SU-DHL-6 (cell line): Measurements from ENCODE around the gene MITF.

Experiments
- H2AFZ ChIP-seq: fragments of 200-600 bp; sonication (generic); 2 replicates; pipeline ENCODE4 v1.6.1; 2014; ENCODE audit warnings: low read depth, mild to moderate bottlenecking, moderate library complexity, mixed read lengths, antibody characterized with exemption, low read length; ENCODE audit not compliant: severe bottlenecking
- H3F3A ChIP-seq: fragments of 200-600 bp; shearing (Covaris generic); 2 replicates; pipeline ENCODE4 v1.6.0; 2016; ENCODE audit warnings: antibody characterized with exemption, mild to moderate bottlenecking; ENCODE audit not compliant: insufficient read depth
- H3K27ac ChIP-seq: fragments of 200-600 bp; sonication (generic); 2 replicates; pipeline ENCODE4 v1.5.1; 2016; ENCODE audit warnings: low read depth, mild to moderate bottlenecking, low read length, moderate library complexity, mixed read lengths
- H3K27me3 ChIP-seq: fragments of 200-600 bp; sonication (generic), shearing (Covaris generic); 2 replicates; pipeline ENCODE4 v1.6.0; 2014; ENCODE audit warnings: mild to moderate bottlenecking, low read length
- H3K36me3 ChIP-seq: fragments of 200-600 bp; sonication (generic); 2 replicates; pipeline ENCODE4 v1.6.1; 2014; ENCODE audit warnings: mild to moderate bottlenecking, low read length, mixed read lengths
- H3K4me2 ChIP-seq: fragments of 300-600, 200-600 bp; shearing (Covaris generic), sonication (generic); 2 replicates; pipeline ENCODE4 v1.6.0; 2014; ENCODE audit warnings: low read length, low read depth, mild to moderate bottlenecking; ENCODE audit not compliant: poor library complexity, severe bottlenecking
- H3K4me3 ChIP-seq: fragments of 200-600 bp; sonication (generic); 2 replicates; pipeline ENCODE4 v1.5.1; 2014; ENCODE audit warnings: antibody characterized with exemption, low read length, mild to moderate bottlenecking, mixed read lengths; ENCODE audit not compliant: insufficient read depth, poor library complexity, severe bottlenecking
- H3K79me2 ChIP-seq: fragments of 200-600 bp; sonication (generic); 2 replicates; pipeline ENCODE4 v1.6.1; 2014; ENCODE audit warnings: mild to moderate bottlenecking, low read length, moderate library complexity; ENCODE audit not compliant: insufficient read depth
- H3K9ac ChIP-seq: fragments of 200-600 bp; sonication (generic); 2 replicates; pipeline ENCODE4 v1.7.0; 2014; ENCODE audit warnings: mild to moderate bottlenecking, low read length
- H3K9me2 ChIP-seq: fragments of 200-600 bp; sonication (generic); replicated peaks from 2 replicates; pipeline ENCODE4 v1.6.1; 2014; ENCODE audit warnings: low read length; ENCODE audit not compliant: insufficient read depth
- H3K9me3 ChIP-seq: fragments of 200-600 bp; sonication (generic); 2 replicates; pipeline ENCODE4 v1.6.1; 2014; ENCODE audit warnings: low read length, mixed read lengths; ENCODE audit not compliant: insufficient read depth
- H4K20me1 ChIP-seq: fragments of 200-600 bp; sonication (generic); 2 replicates; pipeline ENCODE4 v1.6.1; 2014; ENCODE audit warnings: low read depth, mild to moderate bottlenecking, antibody characterized with exemption, low read length, moderate library complexity, mixed read lengths
- EZH2phosphoT487 ChIP-seq: fragments of 200-600 bp; sonication (generic), shearing (Covaris generic); conservative IDR thresholded peaks from 2 replicates; pipeline ENCODE4 v1.6.1; 2018; ENCODE audit warnings: mild to moderate bottlenecking, antibody characterized with exemption, low read length, moderate library complexity, mixed read lengths
- TF ChIP-seq, protein P1 (sequence below): fragments of 200-600 bp; sonication (generic); IDR thresholded peaks from one replicate; pipeline ENCODE4 v1.5.1; 2017; ENCODE audit warnings: antibody characterized with exemption, mild to moderate bottlenecking, low read length, moderate library complexity; ENCODE audit not compliant: insufficient read depth, poor library complexity, severe bottlenecking

The MITF gene

GRCh38 chr3:69876073-69876472 lies 136.8 kb downstream of the MITF start:
- Histone ChIP-seq H3K4me2 (no peak overlapping the region), H4K20me1 (no peaks in the 10 kb centered on the region), H3K9me2 (no peaks in the 10 kb centered on the region), H3K79me2 (no peaks in the 10 kb centered on the region), H2AFZ (no peak overlapping the region), H3K9me3 (no peaks in the 10 kb centered on the region), H3K9ac (no peak overlapping the region), H3K27ac (no peak overlapping the region), H3K36me3 (no peaks in the 10 kb centered on the region), H3K4me3 (no peak overlapping the region), H3F3A (no peaks in the 10 kb centered on the region), H3K27me3 (no peaks in the 10 kb centered on the region)
- TF ChIP-seq EZH2phosphoT487: no peak
- TF ChIP-seq, protein P1, sequence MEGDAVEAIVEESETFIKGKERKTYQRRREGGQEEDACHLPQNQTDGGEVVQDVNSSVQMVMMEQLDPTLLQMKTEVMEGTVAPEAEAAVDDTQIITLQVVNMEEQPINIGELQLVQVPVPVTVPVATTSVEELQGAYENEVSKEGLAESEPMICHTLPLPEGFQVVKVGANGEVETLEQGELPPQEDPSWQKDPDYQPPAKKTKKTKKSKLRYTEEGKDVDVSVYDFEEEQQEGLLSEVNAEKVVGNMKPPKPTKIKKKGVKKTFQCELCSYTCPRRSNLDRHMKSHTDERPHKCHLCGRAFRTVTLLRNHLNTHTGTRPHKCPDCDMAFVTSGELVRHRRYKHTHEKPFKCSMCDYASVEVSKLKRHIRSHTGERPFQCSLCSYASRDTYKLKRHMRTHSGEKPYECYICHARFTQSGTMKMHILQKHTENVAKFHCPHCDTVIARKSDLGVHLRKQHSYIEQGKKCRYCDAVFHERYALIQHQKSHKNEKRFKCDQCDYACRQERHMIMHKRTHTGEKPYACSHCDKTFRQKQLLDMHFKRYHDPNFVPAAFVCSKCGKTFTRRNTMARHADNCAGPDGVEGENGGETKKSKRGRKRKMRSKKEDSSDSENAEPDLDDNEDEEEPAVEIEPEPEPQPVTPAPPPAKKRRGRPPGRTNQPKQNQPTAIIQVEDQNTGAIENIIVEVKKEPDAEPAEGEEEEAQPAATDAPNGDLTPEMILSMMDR: no peak

- Histone ChIP-seq H3F3A (no peaks in the 10 kb centered on the region), H3K4me3 (no peak overlapping the region), H4K20me1 (no peaks in the 10 kb centered on the region), H3K4me2 (no peak overlapping the region), H3K36me3 (no peaks in the 10 kb centered on the region), H3K9me2 (no peaks in the 10 kb centered on the region), H3K27ac (no peak overlapping the region), H3K9me3 (no peaks in the 10 kb centered on the region), H2AFZ (no peak overlapping the region), H3K9ac (no peak overlapping the region), H3K79me2 (no peaks in the 10 kb centered on the region), H3K27me3 (no peaks in the 10 kb centered on the region)
- TF ChIP-seq, protein P1: no peak
- no peak for TF ChIP-seq EZH2phosphoT487
Measured at GRCh38 chr3:69878254-69878653, 139.0 kb downstream of the MITF start.

DNA sequence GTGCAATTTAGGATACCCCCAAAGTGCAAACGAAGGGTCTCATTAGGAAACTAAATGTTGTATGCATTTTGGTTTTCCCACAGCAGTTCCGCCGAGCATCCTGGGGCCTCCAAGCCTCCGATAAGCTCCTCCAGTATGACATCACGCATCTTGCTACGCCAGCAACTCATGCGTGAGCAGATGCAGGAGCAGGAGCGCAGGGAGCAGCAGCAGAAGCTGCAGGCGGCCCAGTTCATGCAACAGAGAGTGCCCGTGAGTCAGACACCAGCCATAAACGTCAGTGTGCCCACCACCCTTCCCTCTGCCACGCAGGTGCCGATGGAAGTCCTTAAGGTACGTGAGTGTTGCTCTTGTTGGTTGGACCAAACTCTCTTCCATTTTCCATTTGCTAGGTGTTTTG lies 139.8 kb downstream of the MITF start:
- H3K27me3 ChIP-seq: no peaks in the 10 kb centered on the region
- H3K79me2 ChIP-seq: no peaks in the 10 kb centered on the region
- H3K36me3 ChIP-seq: no peaks in the 10 kb centered on the region
- H3K9me3 ChIP-seq: no peaks in the 10 kb centered on the region
- H3K9ac ChIP-seq: no peak overlapping the region
- H3K4me3 ChIP-seq: no peak overlapping the region
- H3K9me2 ChIP-seq: no peaks in the 10 kb centered on the region
- H3K27ac ChIP-seq: no peak overlapping the region
- H4K20me1 ChIP-seq: no peaks in the 10 kb centered on the region
- no peak for TF ChIP-seq EZH2phosphoT487
- TF ChIP-seq, protein P1: no peak
- H3F3A ChIP-seq: no peaks in the 10 kb centered on the region
- no peak overlapping the region for H2AFZ ChIP-seq
- H3K4me2 ChIP-seq: no peak overlapping the region
